GM19463 (cell line): Measurements from ENCODE around the gene PDGFA.

Experiments used
- ATAC-seq: cut with Tn5 transposase; IDR thresholded peaks from one replicate; pipeline ENCODE4 v1.9.1; 2021; ENCODE audit warnings: mild to moderate bottlenecking, moderate library complexity; ENCODE audit not compliant: unreplicated experiment

Gene PDGFA

DNA sequence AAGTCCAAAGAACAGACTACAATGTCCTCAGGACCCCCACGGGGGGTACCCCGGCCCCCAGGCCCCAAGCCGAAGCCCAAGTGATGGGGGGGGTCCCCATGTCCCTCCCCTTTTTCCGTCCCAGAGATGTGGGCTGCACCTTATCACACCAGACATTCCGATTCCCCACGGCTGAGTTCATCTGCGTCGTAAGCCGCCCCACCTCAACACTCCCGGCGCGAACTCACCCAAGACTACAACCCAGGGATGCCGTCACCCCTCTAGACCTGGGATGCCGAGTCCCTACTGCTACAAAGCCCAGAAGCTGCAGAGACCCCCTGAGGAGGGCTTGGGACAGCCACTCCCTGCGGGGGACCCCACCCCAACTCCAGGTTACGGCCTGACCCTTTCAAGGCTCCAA lies 14.5 kb downstream of the PDGFA start:
- no peak for ATAC-seq

- ATAC-seq = no peak
Measured at GRCh38 chr7:504221-505111, 15.2 kb downstream of the PDGFA start.

DNA sequence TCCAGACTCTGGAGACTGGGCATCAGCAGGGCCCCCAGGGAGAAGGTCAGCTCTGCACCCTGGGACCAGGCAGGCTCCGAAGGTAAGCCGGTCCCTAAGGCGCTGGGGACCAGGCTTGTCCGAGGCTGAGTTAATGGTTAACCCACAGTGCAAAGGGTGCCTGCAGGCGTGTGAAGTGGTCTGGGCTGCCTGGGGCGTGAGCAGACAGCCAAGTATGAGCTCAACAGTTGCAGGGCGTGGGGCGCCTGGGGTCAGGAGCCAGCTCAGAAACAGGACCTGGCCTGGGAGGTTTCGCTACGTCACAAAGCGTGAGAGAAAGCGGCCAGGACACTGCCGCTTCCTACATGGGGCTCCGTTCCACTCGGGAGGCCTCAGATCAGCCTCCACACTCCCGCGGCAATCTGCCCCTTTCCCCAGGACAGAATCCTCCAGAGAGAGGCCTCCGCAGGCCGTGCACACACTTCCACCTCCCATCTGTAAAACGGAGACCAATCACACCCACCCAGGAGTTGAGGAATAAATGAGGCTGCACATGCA lies 16.0 kb downstream of the PDGFA start:
- ATAC-seq = no peak

DNA sequence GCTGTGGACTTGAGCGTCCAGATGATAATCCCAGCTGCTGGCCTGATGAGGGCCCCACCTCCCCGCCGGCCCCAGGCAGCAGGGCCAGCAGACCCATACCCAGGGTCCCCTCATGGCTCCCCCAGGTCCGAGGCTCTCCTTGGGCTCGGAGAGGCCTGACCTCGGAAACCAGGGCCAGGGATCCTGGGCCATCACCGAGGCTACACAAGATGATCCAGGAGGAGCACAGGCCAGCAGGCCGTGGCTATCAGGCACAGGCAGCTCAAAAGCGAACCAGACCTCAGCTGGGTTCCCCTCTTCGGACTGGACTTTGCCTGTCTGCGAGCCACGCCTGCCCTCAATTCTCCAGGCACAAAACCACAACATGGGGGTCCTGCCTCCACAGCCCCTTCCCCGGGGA lies 17.4 kb downstream of the PDGFA start:
- no peak for ATAC-seq

DNA sequence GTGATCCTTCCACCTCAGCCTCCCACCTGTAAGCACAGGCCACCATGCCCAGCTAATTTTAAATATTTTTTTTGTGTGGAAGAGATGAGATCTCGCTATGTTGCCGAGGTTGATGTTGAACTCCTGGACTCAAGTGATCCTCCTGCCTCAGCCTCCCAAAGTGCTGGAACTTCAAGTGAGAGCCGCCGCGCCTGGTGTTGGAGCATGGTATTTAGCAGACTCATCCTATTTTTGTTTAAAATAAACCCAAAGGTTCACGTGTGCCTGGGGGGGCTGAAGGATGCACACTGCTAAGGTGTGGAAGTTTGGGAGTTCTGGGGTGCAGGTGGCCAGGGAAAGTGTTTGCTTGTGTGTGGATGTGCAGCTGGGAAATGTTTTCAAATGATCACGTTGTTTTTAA lies 18.1 kb downstream of the PDGFA start:
- ATAC-seq = no peak

DNA sequence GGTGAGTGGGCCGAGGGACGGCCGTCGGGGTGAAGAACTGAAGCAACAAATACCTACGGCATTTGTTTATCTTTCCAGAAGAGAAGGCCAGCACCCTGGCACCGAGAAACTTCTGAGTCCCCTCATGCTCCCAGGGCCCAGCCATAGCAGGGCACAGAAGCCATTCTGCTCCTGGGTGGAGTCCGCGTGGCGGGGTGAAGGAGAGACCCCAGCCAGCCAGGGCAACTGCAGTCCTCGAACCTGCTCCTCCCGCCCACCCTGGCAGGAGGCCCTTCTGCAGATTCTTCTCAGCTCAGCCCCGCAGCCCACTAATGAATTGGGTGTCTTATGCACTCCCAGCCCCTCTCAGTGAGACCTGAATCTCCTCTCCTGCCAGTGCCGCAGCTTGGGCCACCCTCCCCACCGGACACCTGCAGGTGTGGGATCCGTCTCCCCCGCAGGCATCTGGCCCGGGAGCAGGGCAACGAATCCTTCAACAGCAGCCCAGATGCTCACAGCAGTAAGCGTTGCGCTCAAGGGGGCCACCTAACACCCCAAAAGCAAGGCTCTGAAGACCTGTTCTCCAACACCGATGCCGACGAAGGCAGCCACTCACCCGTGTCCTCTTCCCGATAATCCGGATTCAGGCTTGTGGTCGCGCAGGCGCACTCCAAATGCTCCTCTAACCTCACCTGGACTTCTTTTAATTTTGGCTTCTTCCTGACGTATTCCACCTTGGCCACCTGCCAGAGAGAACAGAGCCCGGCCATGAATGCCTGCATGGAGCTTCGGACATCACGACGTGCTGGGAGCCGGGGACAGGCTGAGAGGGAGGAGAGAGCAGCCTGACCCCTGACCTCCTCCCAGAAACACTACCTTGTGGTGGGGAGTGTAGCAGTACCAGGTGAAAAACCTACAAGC lies 18.9 kb downstream of the PDGFA start:
- no peak for ATAC-seq

DNA sequence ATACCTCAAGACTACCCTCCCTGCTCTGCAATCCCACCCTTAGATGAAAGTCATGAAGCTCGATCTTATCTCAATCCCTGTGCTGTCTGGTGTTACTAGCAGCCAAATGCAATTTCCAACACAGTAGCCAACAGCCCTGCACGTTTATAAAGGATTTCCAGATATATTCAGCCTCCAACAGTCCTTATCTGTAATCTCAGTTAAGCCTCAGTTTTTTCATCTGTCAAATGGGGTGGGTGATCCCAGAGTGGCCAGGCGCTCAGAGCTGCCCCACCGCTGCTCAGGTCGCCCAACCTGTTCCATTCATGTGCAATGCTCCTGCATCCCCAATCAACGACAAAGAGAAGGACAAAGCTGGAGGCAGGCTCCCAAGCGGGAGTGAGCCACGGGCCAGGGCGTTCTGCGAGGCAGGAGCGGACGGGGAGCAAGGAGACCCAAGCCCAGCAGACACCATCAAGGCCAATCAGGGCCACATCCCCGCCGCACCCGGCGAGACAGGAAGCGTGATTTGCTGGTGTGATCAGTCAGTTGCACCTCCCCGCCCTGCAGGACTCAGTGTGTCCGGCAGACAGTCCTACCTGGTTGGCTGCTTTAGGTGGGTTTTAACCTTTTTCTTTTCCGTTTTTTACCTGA lies 19.7 kb downstream of the PDGFA start:
- no peak for ATAC-seq

- no peak for ATAC-seq
Measured at GRCh38 chr7:498678-499641, 20.7 kb downstream of the PDGFA start.

GRCh38 chr7:497946-498655 lies 21.5 kb downstream of the PDGFA start:
- ATAC-seq = no peak

GRCh38 chr7:497346-497745 lies 22.3 kb downstream of the PDGFA start:
- ATAC-seq = no peak

DNA sequence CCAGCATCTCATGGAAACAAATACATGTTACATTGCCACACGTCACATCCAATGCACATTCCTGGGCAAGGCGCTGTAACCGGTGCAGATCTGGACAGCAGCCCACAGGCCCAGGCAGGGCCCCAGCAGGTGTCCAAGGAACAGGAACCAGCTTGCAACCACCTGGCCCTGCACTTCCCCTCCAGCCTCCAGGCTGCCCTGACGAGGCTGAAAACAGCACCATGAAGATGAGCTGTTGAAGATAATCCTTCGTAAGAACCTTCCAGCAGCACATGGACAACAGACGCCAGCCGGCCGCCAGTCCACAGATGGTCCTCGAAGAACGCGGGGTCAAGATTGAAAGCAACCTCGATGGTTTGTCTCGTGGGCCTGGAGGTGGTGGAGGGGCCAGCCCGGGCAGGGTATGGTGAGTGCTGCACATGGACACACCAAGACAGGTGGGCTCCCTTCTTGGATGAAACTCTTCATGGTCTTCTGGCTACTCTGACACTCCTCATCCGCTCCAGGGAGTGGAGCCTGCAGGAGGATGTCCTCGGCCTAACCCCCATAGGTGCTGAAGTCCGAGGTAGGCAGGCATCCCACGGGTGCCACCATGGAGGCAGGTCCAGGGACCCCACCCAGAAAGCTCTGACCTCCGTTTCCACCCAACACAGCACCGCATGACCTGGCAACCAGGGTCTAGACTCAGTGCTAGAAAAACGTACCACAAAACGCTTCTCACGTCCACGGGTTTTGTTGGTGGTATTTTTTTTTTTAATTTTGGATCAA lies 22.9 kb downstream of the PDGFA start:
- no peak for ATAC-seq

GRCh38 chr7:495761-496321 lies 23.8 kb downstream of the PDGFA start:
- ATAC-seq = no peak

DNA sequence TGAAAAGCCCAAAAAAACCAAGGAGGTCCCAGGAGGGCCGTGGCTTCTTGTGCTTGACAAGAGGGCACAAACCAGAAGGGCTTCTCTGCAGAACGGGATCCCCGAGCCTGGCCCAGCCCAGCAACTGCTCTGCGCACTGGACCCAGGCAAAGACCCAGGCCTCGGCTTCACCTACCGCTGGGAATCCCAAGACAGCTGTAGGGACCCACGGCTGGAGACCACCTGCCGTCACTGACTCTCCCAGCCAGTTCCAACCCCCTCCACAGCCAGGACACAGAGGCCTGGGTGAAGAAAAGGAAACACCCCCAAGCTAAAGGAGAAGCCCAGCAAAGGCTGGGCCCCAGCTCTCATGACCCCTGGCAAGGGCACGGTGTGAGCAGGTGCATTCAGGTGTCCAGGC lies 24.3 kb downstream of the PDGFA start:
- ATAC-seq = no peak

DNA sequence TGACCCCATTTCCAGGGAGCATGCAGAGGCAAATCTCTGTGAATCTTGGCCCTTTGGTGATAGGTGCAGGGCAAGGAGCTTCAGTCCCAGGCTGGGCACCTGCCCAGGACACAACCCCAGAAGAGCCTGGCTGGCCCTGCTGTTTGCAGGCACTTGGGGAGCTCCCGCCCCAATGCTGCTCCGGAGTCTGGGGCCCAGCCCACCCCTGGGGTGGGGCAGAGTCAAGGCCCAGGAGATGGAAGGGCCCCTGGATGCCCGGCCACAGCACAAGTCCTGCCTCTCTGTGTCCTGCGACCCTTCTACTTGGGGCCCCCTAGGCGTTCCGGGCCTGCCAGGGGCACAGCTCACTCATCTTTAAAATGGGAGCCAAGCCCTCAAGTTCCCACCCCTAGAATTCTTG lies 24.7 kb downstream of the PDGFA start:
- no peak for ATAC-seq

GRCh38 chr7:494259-494687 lies 25.4 kb downstream of the PDGFA start:
- no peak for ATAC-seq

DNA sequence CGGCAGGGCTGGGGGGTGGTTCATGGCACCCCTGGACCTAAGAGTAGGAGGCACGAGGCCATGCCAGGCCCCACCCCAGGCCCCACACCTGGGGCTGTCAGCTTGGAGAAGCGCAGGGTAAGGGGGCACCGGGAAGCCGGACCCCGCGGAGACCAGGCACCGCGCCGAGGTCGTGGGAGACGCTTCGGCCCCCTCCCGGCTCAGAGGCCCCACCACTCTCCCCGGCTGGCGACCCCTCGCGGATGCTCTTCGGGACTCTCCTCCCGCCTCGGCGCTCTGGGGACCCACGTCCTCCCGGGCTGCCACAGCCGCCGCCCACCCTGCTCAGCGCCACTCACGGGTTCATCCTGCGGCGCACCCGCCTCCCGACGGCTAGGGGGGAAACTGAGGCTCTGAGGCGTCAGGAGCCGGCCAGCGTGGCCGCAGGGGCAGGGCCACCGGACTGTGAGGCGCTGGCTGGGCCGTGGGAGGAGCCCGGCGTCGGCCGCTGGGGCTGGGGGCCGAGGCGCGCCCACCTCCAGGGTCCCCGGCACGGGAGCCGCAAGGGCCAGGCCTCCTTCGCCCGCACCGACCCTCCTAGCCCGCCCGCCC lies 25.9 kb downstream of the PDGFA start:
- ATAC-seq = no peak

DNA sequence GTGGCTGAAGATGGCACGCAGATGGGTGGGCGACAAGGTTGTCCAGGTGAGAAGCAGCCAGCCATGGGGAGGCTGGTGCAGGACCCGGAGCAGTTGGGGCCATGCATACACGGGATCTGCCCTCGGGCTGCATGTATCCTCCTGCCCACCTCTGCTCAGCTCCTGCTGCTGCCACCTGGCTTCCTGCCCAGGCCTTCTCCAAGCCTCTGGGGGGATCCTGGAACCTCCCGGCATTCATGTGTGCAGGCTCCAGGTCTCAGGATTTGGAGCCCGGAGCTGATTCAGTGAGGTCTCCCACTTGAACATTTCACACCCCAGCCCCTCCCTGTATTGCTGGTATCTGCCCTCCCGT lies 27.0 kb downstream of the PDGFA start:
- ATAC-seq = no peak
